B cell (primary cell): ENCODE measurements around the gene DDI2. TPM values are rescaled to one million over a fixed set of nuclear protein-coding genes. Genes with fewer than 3 reads are reported as not detected.

Source experiments
- ATAC-seq: fragments of 200-7000 bp; cut with Tn5 transposase; one replicate; pipeline ENCODE4 v1.10.0; 2021; ENCODE audit warnings: low read depth, mild to moderate bottlenecking, moderate number of reproducible peaks, moderate library complexity
- CTCF ChIA-PET: fragments of 350-600 bp; sonication (Branson Sonifier 250); formaldehyde crosslinking; loops from one replicate; lab custom pipeline; 2021; ENCODE audit warnings: antibody characterized with exemption, inconsistent platforms; lab: Charles Lee
- POLR2A ChIA-PET: fragments of 350-600 bp; sonication (Branson Sonifier 250); formaldehyde crosslinking; loops from one replicate; lab custom pipeline; 2021; ENCODE audit warnings: antibody characterized with exemption; lab: Charles Lee
- DNase-seq: peaks from one replicate; pipeline ENCODE4 v3.0.0; 2013
- H2AFZ ChIP-seq: 2 replicates; pipeline ENCODE4 v1.6.1; 2012; ENCODE audit warnings: mild to moderate bottlenecking, low read depth, low read length; ENCODE audit not compliant: insufficient read depth, poor library complexity, severe bottlenecking
- H3K27ac ChIP-seq, 2 donors: 1 replicate in 1 of 2; 2 replicates in 1 of 2; pipeline ENCODE4 v1.5.1; 2012 to 2013; ENCODE audit warnings: low read length in 2 of 2, mild to moderate bottlenecking in 2 of 2, moderate library complexity in 1 of 2
- H3K27me3 ChIP-seq, 4 experiments: fragments of 200-600 bp in 1 of 4; sonication (generic) in 1 of 4; replicated peaks in 1 of 4; 1 replicate in 2 of 4; 2 replicates in 2 of 4; pipeline versions ENCODE4 v1.6.1 to v1.7.0; 2013 to 2016; ENCODE audit warnings: low read length in 3 of 4, mild to moderate bottlenecking in 2 of 4, mixed read lengths in 1 of 4, moderate library complexity in 1 of 4; ENCODE audit not compliant: insufficient read depth in 4 of 4, control insufficient read depth in 3 of 4; ENCODE audit errors: control extremely low read depth in 1 of 4
- H3K36me3 ChIP-seq, 2 experiments: replicated peaks in 1 of 2; 1 replicate in 1 of 2; 2 replicates in 1 of 2; pipeline versions ENCODE4 v1.6.1 to v1.7.1; 2013; ENCODE audit warnings: low read length in 1 of 2; ENCODE audit not compliant: insufficient read depth in 2 of 2, control insufficient read depth in 1 of 2; ENCODE audit errors: control extremely low read depth in 1 of 2, extremely low read depth in 1 of 2
- H3K4me1 ChIP-seq, 2 donors: fragments of 200-600 bp in 1 of 2; sonication (generic) in 1 of 2; 1 replicate in 1 of 2; 2 replicates in 1 of 2; pipeline versions ENCODE4 v1.5.1 to v1.6.1; 2013 to 2017; ENCODE audit warnings: low read length in 2 of 2; ENCODE audit not compliant: control insufficient read depth in 2 of 2, insufficient read depth in 2 of 2
- H3K4me2 ChIP-seq: replicated peaks from 2 replicates; pipeline ENCODE3; 2012; ENCODE audit warnings: mild to moderate bottlenecking, low read depth, low read length; ENCODE audit not compliant: poor library complexity, severe bottlenecking
- H3K4me3 ChIP-seq, 5 experiments: fragments of 200-600 bp in 1 of 5; sonication (generic) in 1 of 5; 1 replicate in 3 of 5; 2 replicates in 2 of 5; pipeline versions ENCODE4 v1.5.1 to v1.7.0; 2011 to 2016; ENCODE audit warnings: low read length in 4 of 5, mild to moderate bottlenecking in 4 of 5, low read depth in 2 of 5, control low read depth in 1 of 5, moderate library complexity in 1 of 5; ENCODE audit not compliant: insufficient read depth in 1 of 5; ENCODE audit errors: control extremely low read depth in 1 of 5, extremely low read depth in 1 of 5
- H3K79me2 ChIP-seq: fragments of 200-600 bp; sonication (generic); one replicate; pipeline ENCODE4 v1.6.0; 2016; ENCODE audit warnings: low read length; ENCODE audit not compliant: control insufficient read depth, insufficient read depth
- H3K9ac ChIP-seq: fragments of 200-600 bp; sonication (generic); 2 replicates; pipeline ENCODE4 v1.6.1; 2017; ENCODE audit warnings: mild to moderate bottlenecking, low read length, moderate library complexity
- H3K9me3 ChIP-seq, 3 donors: one replicate each; pipeline versions ENCODE4 v1.6.1 to v1.7.1; 2013; ENCODE audit warnings: low read length in 2 of 3; ENCODE audit not compliant: control insufficient read depth in 2 of 3, insufficient read depth in 1 of 3; ENCODE audit errors: control extremely low read depth in 1 of 3
- H4K20me1 ChIP-seq: 2 replicates; pipeline ENCODE4 v1.6.0; 2012; ENCODE audit warnings: mild to moderate bottlenecking, low read length; ENCODE audit not compliant: insufficient read depth, control insufficient read depth, poor library complexity, severe bottlenecking
- H3K27ac Mint-ChIP-seq: one replicate; pipeline ENCODE4 v1.8.0; 2021; ENCODE audit warnings: mixed read lengths
- H3K27me3 Mint-ChIP-seq: one replicate; pipeline ENCODE4 v1.8.0; 2021; ENCODE audit warnings: mixed read lengths
- H3K4me1 Mint-ChIP-seq: one replicate; pipeline ENCODE4 v1.8.0; 2021; ENCODE audit warnings: mixed read lengths
- H3K4me3 Mint-ChIP-seq: one replicate; pipeline ENCODE4 v1.8.0; 2021; ENCODE audit warnings: mixed read lengths
- H3K9me3 Mint-ChIP-seq: one replicate; pipeline ENCODE4 v1.8.0; 2022; ENCODE audit warnings: mixed read lengths; ENCODE audit not compliant: insufficient read depth
- CTCF ChIP-seq: fragments of 200-600 bp; IDR thresholded peaks from one replicate; pipeline ENCODE4 v1.8.0; 2022; ENCODE audit warnings: antibody characterized with exemption, mild to moderate bottlenecking
- EZH2 ChIP-seq: IDR thresholded peaks from 2 replicates; pipeline ENCODE4 v1.6.1; 2012; ENCODE audit warnings: borderline replicate concordance, low read depth, mild to moderate bottlenecking, moderate library complexity, low read length; ENCODE audit not compliant: insufficient read depth, poor library complexity, severe bottlenecking
- WGBS: methylation state at CpG from one replicate; pipeline ENCODE4 v1.1.5; 2013; ENCODE audit warnings: missing lambda C conversion rate; ENCODE audit not compliant: insufficient coverage; 5-methylcytosine and 5-hydroxymethylcytosine counted together
- intact Hi-C: fragments of 100-400 bp; cut with micrococcal nuclease; formaldehyde crosslinking; loops from one replicate; pipeline ENCODE4 v1.10.0; 2022
- polyA plus RNA-seq: library from polyadenylated mRNA; depleted of rRNA; stranded (reverse); fragments of >200 nt; gene quantifications from 2 replicates; pipeline ENCODE4 v1.2.3, GENCODE V29; 2012
- total RNA-seq, 2 donors: library from RNA; stranded (reverse); fragments of 120-200 nt in 1 of 2; gene quantifications; 1 replicate in 1 of 2; 2 replicates in 1 of 2; pipeline versions ENCODE4 v1.2.3 to v1.2.4, GENCODE V29; 2013 to 2022

Gene DDI2
- total and polyA plus RNA-seq, 2 donors (not counting 1 experiment from before 2014, with no cell fraction given): 8.5 to 61.0 TPM

GRCh38 chr1:15671430-15671829, 54.2 kb downstream of the DDI2 start:
- Histone ChIP-seq H3K27ac (no peak overlapping the region), H3K4me3 (no peak overlapping the region), H3K9me3 (no peaks in the 10 kb centered on the region), H3K9ac (no peak overlapping the region), H3K27me3 (no peaks in the 10 kb centered on the region), H4K20me1 (no peaks in the 10 kb centered on the region), H3K4me2 (no peak overlapping the region), H3K79me2 (no peaks in the 10 kb centered on the region), H3K36me3 (no peaks in the 10 kb centered on the region), H3K4me1 (peaks cover 0 to 3% of the 10 kb centered on the region in 2 donors), H2AFZ (no peak overlapping the region)
- no CpG with 5 or more reads among the region's 2 CpGs for WGBS
- intact Hi-C loops: no loop called here
- H3K4me1 Mint-ChIP-seq: peaks cover 7% of the 10 kb centered on the region
- no peak overlapping the region for H3K4me3 Mint-ChIP-seq
- H3K27ac Mint-ChIP-seq: no peak overlapping the region
- no peaks in the 10 kb centered on the region for H3K9me3 Mint-ChIP-seq
- ChIA-PET POLR2A (no interaction called here), CTCF (interaction anchor here (1.3 kb wide), 1 partner anchor 69 kb away, joined by 3 read pairs; no protein-coding TSS in a partner anchor)
- no peaks in the 10 kb centered on the region for H3K27me3 Mint-ChIP-seq
- no peak for TF ChIP-seq EZH2
- TF ChIP-seq CTCF: no peak
- DNase-seq (no peak), ATAC-seq (no peak)

- Histone ChIP-seq H3K9ac (no peak overlapping the region), H3K4me1 (peaks cover 4 to 16% of the 10 kb centered on the region in 2 donors), H2AFZ (no peak overlapping the region), H3K27me3 (no peaks in the 10 kb centered on the region), H3K36me3 (no peaks in the 10 kb centered on the region), H3K79me2 (no peaks in the 10 kb centered on the region), H3K4me3 (no peak overlapping the region), H3K27ac (no peak overlapping the region), H4K20me1 (no peaks in the 10 kb centered on the region), H3K9me3 (peaks cover 0 to 10% (median 0%) of the 10 kb centered on the region in 3 donors), H3K4me2 (no peak overlapping the region)
- 74% methylated on average over 5 of the region's 12 CpGs for WGBS
- Mint-ChIP-seq H3K4me3 (no peak overlapping the region), H3K9me3 (no peaks in the 10 kb centered on the region), H3K27ac (peak overlapping the region; percentile 20), H3K4me1 (peaks cover 18% of the 10 kb centered on the region), H3K27me3 (no peaks in the 10 kb centered on the region)
- CTCF ChIA-PET: no interaction called here
- DNase-seq (no peak), ATAC-seq (no peak)
- intact Hi-C loops: no loop called here
- POLR2A ChIA-PET: no interaction called here
- TF ChIP-seq CTCF: no peak
- no peak for TF ChIP-seq EZH2
Observed at GRCh38 chr1:15674386-15675159, 57.3 kb downstream of the DDI2 start.
